GM21526 (cell line): ENCODE measurements around the gene HECTD4.
"Not testable (repeated sequence)": the region's sequence is repeated elsewhere in the genome, so short reads cannot be mapped to it uniquely, and the experiment has no call there.

Source experiments
- ATAC-seq: cut with Tn5 transposase; IDR thresholded peaks from one replicate; pipeline ENCODE4 v1.9.1; 2021; ENCODE audit warnings: moderate library complexity; ENCODE audit not compliant: unreplicated experiment, low FRiP score

HECTD4 gene

GRCh38 chr12:112275836-112276235 is 106.4 kb downstream of the HECTD4 start:
- no peak for ATAC-seq

- ATAC-seq: no peak
Observed at GRCh38 chr12:112275207-112275606, 107.0 kb downstream of the HECTD4 start.

GRCh38 chr12:112270673-112271072 is 111.6 kb downstream of the HECTD4 start:
- no peak for ATAC-seq

- no peak for ATAC-seq
Observed at GRCh38 chr12:112266473-112266872, 115.8 kb downstream of the HECTD4 start.

GRCh38 chr12:112261559-112261958 is 120.7 kb downstream of the HECTD4 start:
- no peak for ATAC-seq

- ATAC-seq: no peak
Observed at GRCh38 chr12:112258926-112259325, 123.3 kb downstream of the HECTD4 start.

GRCh38 chr12:112256780-112257179 is 125.5 kb downstream of the HECTD4 start:
- no peak for ATAC-seq

- no peak for ATAC-seq
Observed at GRCh38 chr12:112252184-112252583, 130.0 kb downstream of the HECTD4 start.

GRCh38 chr12:112244902-112245301 is 137.3 kb downstream of the HECTD4 start:
- not testable (repeated sequence) for ATAC-seq

- ATAC-seq: no peak
Observed at GRCh38 chr12:112243255-112244110, 138.7 kb downstream of the HECTD4 start.

GRCh38 chr12:112241176-112241575 is 141.1 kb downstream of the HECTD4 start:
- ATAC-seq: no peak

GRCh38 chr12:112239881-112240280 is 142.3 kb downstream of the HECTD4 start:
- ATAC-seq: no peak

- ATAC-seq: no peak
Observed at GRCh38 chr12:112239020-112239419, 143.2 kb downstream of the HECTD4 start.

GRCh38 chr12:112238441-112238840 is 143.8 kb downstream of the HECTD4 start:
- no peak for ATAC-seq

GRCh38 chr12:112236786-112237185 is 145.4 kb downstream of the HECTD4 start:
- no peak for ATAC-seq

GRCh38 chr12:112236386-112236785 is 145.8 kb downstream of the HECTD4 start:
- no peak for ATAC-seq

GRCh38 chr12:112234303-112234702 is 147.9 kb downstream of the HECTD4 start:
- ATAC-seq: no peak

GRCh38 chr12:112233242-112233641 is 149.0 kb downstream of the HECTD4 start:
- no peak for ATAC-seq

- no peak for ATAC-seq
Observed at GRCh38 chr12:112230136-112230535, 152.1 kb downstream of the HECTD4 start.

GRCh38 chr12:112226768-112227167 is 155.5 kb downstream of the HECTD4 start:
- no peak for ATAC-seq

- not testable (repeated sequence) for ATAC-seq
Observed at GRCh38 chr12:112220628-112221027, 161.6 kb downstream of the HECTD4 start.

GRCh38 chr12:112219195-112219594 is 163.0 kb downstream of the HECTD4 start:
- no peak for ATAC-seq
